ENCODE measurements around the gene ZNF652.
A peak's percentile ranks its signal among the peaks of the same experiment; 100 is the strongest.

ZNF652 gene

DNA sequence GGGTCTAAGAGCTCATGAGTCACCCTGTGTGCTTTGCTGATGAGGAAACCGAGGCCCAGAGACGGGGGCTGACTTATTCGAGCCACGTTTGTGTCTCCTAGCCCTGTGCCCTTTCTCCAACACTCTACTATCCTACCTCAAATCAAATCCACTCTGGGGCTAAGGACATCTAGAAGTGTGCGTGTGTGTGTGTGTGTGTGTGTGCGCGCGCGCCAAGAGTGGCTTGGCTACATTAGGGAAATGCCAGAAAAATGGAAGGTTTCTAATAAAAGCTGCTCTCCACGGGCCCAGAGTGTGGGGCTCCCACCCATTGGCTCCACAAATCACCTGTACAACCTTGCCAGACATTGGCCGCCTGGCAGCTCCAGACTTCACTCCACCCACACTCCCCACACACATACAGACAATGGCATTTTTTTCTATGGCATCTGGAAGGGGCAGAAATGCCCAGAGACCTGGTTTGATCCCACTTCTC, 101.2 kb downstream of the ZNF652 start:
- TF ChIP-seq, protein P1, sequence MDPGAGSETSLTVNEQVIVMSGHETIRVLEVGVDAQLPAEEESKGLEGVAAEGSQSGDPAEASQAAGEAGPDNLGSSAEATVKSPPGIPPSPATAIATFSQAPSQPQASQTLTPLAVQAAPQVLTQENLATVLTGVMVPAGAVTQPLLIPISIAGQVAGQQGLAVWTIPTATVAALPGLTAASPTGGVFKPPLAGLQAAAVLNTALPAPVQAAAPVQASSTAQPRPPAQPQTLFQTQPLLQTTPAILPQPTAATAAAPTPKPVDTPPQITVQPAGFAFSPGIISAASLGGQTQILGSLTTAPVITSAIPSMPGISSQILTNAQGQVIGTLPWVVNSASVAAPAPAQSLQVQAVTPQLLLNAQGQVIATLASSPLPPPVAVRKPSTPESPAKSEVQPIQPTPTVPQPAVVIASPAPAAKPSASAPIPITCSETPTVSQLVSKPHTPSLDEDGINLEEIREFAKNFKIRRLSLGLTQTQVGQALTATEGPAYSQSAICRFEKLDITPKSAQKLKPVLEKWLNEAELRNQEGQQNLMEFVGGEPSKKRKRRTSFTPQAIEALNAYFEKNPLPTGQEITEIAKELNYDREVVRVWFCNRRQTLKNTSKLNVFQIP (CRISPR knock-in tag; IDR thresholded peaks at IDR 0.05; ENCODE audit: borderline replicate concordance, low read depth) = no peak
- peak; percentile 20; the same call in 2 of the 3 replicates for ATAC-seq

GRCh38 chr17:49260011-49260816, 101.8 kb downstream of the ZNF652 start:
- TF ChIP-seq CSRNP3 (CRISPR knock-in tag; IDR thresholded peaks at IDR 0.05) = no peak
- TF ChIP-seq ESRRG (CRISPR knock-in tag; IDR thresholded peaks at IDR 0.05) = no peak
- no peak for TF ChIP-seq GLIS3 (CRISPR knock-in tag; IDR thresholded peaks at IDR 0.05)
- no peak for TF ChIP-seq CSDC2 (CRISPR knock-in tag; IDR thresholded peaks at IDR 0.05)
- no peak for TF ChIP-seq RARB (CRISPR knock-in tag; IDR thresholded peaks at IDR 0.05)
- TF ChIP-seq ZC3H10 (CRISPR knock-in tag; IDR thresholded peaks at IDR 0.05) = no peak
- TF ChIP-seq ZFP30 (CRISPR knock-in tag; IDR thresholded peaks at IDR 0.05) = no peak
- TF ChIP-seq TOX (CRISPR knock-in tag; IDR thresholded peaks at IDR 0.05; ENCODE audit: borderline replicate concordance) = no peak
- TF ChIP-seq ARNTL (CRISPR knock-in tag; IDR thresholded peaks at IDR 0.05; ENCODE audit: borderline replicate concordance, low read depth) = no peak
- TF ChIP-seq, protein P2, sequence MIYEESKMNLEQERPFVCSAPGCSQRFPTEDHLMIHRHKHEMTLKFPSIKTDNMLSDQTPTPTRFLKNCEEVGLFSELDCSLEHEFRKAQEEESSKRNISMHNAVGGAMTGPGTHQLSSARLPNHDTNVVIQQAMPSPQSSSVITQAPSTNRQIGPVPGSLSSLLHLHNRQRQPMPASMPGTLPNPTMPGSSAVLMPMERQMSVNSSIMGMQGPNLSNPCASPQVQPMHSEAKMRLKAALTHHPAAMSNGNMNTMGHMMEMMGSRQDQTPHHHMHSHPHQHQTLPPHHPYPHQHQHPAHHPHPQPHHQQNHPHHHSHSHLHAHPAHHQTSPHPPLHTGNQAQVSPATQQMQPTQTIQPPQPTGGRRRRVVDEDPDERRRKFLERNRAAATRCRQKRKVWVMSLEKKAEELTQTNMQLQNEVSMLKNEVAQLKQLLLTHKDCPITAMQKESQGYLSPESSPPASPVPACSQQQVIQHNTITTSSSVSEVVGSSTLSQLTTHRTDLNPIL (CRISPR knock-in tag; IDR thresholded peaks at IDR 0.05; ENCODE audit: low read depth) = no peak
- no peak for TF ChIP-seq ZFP3 (CRISPR knock-in tag; IDR thresholded peaks at IDR 0.05)
- TF ChIP-seq TCF4 (CRISPR knock-in tag; IDR thresholded peaks at IDR 0.05; ENCODE audit: borderline replicate concordance) = no peak
- no peak for TF ChIP-seq BACH2 (CRISPR knock-in tag; IDR thresholded peaks at IDR 0.05; ENCODE audit: borderline replicate concordance)
- no peak for TF ChIP-seq ZNF70 (CRISPR knock-in tag; IDR thresholded peaks at IDR 0.05)
- TF ChIP-seq, protein P1 (CRISPR knock-in tag; IDR thresholded peaks at IDR 0.05; ENCODE audit: borderline replicate concordance, low read depth) = no peak
- peak; percentile 89 for ATAC-seq

DNA sequence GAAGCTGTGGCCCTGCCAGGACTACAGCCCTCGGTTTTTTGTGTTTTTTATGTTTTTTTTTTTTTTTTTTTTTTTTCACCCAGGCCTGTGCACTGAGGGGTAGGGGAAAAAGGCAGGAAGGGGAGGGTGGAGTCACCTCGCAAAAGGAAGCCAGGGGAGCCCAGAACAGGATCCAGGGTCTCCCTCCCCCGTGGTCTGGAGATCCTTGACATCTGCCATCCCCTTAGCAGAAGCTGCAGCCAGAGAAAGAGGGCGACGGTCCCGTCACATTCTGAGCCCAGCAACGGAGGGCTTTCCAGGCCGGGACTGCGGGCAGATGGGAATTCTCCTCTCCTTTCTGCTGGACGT, 102.4 kb downstream of the ZNF652 start:
- no peak for TF ChIP-seq ESRRG (CRISPR knock-in tag; IDR thresholded peaks at IDR 0.05)
- no peak for TF ChIP-seq ZC3H10 (CRISPR knock-in tag; IDR thresholded peaks at IDR 0.05)
- TF ChIP-seq CSDC2 (CRISPR knock-in tag; IDR thresholded peaks at IDR 0.05) = no peak

DNA sequence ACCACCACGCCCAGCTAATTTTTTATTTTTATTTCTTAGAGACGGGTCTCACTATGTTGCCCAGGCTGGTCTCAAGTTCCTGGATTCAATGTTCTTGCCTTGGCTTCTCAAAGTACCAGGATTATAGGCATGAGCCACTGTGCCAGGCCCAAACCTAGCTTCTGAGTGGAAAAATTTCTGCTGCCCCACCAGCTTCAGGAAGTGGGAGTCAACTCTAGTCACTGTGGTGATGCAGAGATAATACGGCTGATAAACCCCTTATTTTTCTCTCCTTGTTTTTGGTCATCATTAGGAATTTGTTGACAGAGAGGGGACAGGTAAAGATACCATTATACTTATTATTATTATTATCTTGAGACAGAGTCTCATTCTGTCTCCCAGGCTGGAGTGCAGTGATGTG, 103.7 kb downstream of the ZNF652 start:
- ATAC-seq = no peak
- no peak for TF ChIP-seq BACH2 (CRISPR knock-in tag; IDR thresholded peaks at IDR 0.05; ENCODE audit: borderline replicate concordance)
- TF ChIP-seq ZNF565 (CRISPR knock-in tag; conservative IDR thresholded peaks at IDR 0.05; ENCODE audit: low read depth) = no peak
- no peak for TF ChIP-seq TCF4 (CRISPR knock-in tag; IDR thresholded peaks at IDR 0.05; ENCODE audit: borderline replicate concordance)
- TF ChIP-seq PATZ1 (CRISPR knock-in tag; IDR thresholded peaks at IDR 0.05; ENCODE audit: borderline replicate concordance) = no peak
- TF ChIP-seq, protein P2 (CRISPR knock-in tag; IDR thresholded peaks at IDR 0.05; ENCODE audit: low read depth) = no peak
- TF ChIP-seq ZNF70 (CRISPR knock-in tag; IDR thresholded peaks at IDR 0.05) = no peak
- TF ChIP-seq, protein P3, sequence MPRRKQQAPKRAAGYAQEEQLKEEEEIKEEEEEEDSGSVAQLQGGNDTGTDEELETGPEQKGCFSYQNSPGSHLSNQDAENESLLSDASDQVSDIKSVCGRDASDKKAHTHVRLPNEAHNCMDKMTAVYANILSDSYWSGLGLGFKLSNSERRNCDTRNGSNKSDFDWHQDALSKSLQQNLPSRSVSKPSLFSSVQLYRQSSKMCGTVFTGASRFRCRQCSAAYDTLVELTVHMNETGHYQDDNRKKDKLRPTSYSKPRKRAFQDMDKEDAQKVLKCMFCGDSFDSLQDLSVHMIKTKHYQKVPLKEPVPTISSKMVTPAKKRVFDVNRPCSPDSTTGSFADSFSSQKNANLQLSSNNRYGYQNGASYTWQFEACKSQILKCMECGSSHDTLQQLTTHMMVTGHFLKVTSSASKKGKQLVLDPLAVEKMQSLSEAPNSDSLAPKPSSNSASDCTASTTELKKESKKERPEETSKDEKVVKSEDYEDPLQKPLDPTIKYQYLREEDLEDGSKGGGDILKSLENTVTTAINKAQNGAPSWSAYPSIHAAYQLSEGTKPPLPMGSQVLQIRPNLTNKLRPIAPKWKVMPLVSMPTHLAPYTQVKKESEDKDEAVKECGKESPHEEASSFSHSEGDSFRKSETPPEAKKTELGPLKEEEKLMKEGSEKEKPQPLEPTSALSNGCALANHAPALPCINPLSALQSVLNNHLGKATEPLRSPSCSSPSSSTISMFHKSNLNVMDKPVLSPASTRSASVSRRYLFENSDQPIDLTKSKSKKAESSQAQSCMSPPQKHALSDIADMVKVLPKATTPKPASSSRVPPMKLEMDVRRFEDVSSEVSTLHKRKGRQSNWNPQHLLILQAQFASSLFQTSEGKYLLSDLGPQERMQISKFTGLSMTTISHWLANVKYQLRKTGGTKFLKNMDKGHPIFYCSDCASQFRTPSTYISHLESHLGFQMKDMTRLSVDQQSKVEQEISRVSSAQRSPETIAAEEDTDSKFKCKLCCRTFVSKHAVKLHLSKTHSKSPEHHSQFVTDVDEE (CRISPR knock-in tag; IDR thresholded peaks at IDR 0.05) = no peak
- no peak for TF ChIP-seq OSR1 (CRISPR knock-in tag; IDR thresholded peaks at IDR 0.05)
- TF ChIP-seq CSRNP3 (CRISPR knock-in tag; IDR thresholded peaks at IDR 0.05) = no peak
- TF ChIP-seq ZFP3 (CRISPR knock-in tag; IDR thresholded peaks at IDR 0.05) = no peak
- no peak for TF ChIP-seq PPARA (CRISPR knock-in tag; IDR thresholded peaks at IDR 0.05; ENCODE audit: borderline replicate concordance)
- TF ChIP-seq CSDC2 (CRISPR knock-in tag; IDR thresholded peaks at IDR 0.05) = no peak

More for the DNA sequence above, 102.4 kb downstream of the ZNF652 start:
- ATAC-seq = no peak
